HG02884 (cell line): Measurements from ENCODE around the gene GRN.
"Not testable (repeated sequence)": the region's sequence is repeated elsewhere in the genome, so short reads cannot be mapped to it uniquely, and the experiment has no call there.

Experiments used
- ATAC-seq: cut with Tn5 transposase; IDR thresholded peaks from one replicate; pipeline ENCODE4 v1.9.1; 2021; ENCODE audit warnings: mild to moderate bottlenecking, moderate library complexity; ENCODE audit not compliant: unreplicated experiment

The GRN gene

DNA sequence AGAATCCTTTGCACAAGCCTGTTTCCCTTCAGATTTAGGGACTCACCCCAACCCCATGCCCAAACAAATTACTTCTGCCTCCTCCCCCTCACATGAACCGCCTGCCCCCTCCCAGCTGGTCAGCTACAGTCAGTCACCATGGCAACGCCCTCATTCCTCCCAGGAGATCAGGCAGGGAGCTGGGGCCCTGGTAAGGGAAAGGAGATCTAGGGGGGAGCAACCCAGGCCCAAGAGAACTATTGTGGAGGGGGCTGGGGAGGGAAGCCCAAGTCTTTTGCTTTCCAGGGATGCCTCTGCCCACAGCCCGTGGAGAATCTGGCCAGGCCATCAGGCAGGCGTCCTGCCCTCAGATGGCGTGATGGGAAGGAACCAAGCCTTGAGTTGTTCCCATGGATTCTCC is 15.7 kb downstream of the GRN start:
- ATAC-seq: no peak

DNA sequence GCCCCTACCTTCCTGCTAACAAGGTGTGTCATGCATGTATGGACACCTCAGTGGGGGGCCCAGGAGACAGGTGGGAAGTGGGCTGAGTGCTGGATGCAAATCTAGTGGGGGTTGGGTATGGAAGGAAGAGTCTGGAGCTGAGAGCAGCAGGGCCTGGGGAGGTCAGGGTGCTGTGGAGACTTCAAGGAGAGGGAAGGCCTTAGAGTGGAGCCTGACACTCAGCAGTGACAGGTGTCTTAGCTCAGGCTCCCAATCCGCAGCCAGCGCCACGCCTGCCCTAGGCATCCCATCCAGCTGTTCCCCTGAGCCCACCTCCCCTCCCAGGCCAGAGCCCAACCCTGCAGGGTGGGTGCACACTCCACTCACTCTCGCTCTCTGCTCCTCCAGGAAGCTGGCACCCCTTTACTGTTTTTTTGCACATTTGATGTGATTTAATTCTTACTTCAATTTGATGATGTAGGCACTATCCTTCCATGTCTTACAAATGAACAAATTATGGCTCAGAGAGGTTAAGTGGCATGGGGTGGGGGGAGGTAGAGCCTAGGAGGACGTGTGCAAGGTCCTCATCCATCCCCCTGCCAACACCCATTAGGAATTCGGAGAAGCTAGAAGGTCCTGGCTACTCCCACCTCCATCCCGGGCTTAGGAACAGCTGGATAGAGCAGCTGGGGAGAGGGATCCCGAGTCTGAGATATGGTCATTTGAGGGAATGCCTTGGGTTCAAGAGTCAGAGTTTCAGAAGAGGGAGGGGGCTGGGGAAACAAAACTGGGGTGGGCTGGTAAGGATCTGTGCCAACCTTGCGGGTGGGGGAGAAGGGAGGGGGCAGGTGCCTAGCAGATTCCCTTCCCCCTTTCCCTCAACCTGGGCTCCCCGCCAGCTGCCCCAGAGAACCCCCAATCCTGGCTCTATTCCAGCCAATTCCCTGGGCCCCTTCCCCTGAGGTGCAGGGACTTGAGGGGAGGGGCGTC is 16.5 kb downstream of the GRN start:
- ATAC-seq: no peak

DNA sequence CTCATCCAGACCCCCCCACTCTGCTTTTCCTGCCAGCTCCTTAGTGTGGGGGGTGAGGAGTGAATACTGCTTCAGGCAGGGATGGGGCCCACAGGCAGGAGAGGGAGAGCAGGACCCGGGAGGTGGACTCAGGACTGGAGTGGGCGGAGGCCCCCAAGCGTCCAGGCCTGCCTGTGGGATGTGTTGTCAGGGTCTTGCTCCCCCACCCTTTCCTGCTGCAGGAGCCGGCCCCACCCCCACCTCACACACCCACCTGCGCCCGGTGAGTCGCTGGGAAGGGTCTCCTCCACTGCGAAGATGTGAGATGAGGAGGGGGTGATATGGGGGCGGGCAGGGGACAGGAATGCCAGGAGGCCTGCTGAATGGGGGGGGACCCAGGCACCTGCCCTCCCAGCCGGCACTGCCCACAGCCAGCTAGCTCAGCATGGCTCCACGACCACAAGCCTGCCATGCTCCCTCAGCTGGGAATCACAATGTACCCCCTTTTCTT is 17.4 kb downstream of the GRN start:
- no peak for ATAC-seq

DNA sequence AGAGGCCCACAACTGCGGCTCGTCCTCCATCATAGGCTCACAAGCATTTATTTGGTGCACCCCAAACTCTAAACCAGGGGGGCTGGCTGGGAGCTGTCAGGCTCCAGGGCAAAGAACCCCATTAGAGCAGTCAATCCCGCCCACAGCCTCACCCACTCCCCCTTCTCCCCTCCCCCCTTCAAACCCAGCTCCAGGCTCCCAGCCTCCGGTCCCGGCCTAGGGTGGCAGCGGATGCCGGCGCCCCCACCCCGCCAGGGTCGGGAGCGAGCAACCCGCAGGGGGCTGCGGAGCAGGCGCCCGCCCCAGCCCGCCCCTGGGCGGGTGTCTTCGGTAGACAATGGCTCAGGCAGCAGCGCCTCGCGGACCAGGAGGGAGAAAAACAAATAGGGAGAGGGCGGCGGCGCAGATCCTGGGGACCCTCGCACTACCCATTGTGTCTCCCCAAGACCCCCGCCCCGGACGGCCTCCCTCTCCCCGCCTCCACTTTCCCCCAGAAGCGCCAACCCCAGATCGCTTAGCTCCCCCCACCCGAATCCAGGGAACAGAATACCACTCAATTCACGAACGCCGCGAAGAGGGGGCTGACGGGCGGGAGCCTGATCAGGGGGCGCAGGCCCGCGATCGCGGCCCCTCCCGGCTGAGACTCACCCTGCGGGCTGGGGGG is 18.0 kb downstream of the GRN start:
- ATAC-seq: no peak

DNA sequence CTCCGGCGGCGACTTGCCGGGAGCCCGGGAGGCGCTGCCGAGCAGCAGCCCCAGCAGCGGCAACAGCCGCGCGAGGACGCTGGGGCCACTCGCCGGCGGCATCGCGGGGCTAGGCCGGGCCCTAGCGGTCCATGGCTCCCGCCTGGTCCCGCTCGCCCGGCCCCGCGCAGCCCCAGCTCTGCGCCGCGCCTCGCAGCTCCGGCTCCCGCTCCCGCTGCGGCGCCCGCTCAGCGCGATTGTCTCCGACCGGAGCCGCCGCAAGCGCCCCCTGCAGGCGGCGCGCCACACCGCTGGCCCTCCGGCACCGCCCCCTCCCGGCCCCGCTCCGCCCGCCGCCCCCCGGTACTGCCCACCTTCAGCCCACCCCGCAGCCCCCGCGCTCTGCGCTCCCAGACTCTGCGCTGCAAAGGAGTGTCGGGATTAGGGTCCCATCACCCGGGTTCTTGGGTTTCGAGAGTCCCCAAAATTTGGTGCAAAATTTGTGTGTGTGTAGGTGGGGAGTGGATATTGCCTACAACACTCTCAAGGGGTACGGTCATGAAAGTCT is 18.6 kb downstream of the GRN start, which contains the start of gene FAM171A2:
Gene FAM171A2 (minus strand): TSS at position 241 of the 547 bp plus-strand sequence. CDS start 139 bp downstream, at position 102.
- ATAC-seq: no peak

DNA sequence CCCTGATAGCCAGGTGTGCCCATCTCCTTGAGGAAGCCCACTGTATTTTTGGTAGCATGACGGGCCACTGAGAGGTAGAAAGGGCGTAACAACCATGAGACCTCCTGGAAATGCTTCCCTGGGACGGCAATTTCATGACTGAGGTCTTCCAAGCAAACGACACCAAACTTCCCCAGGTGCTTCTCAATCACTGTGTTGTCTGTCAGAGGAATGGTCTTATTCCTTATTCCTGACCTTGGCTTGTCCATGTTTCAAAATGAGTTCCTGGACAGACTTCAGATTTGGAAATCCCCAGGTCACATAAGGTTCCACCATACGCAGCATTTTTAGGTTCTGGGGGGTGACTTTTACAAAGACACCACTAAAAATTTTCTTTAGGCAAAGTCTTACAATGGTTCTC is 19.9 kb downstream of the GRN start:
- not testable (repeated sequence) for ATAC-seq

DNA sequence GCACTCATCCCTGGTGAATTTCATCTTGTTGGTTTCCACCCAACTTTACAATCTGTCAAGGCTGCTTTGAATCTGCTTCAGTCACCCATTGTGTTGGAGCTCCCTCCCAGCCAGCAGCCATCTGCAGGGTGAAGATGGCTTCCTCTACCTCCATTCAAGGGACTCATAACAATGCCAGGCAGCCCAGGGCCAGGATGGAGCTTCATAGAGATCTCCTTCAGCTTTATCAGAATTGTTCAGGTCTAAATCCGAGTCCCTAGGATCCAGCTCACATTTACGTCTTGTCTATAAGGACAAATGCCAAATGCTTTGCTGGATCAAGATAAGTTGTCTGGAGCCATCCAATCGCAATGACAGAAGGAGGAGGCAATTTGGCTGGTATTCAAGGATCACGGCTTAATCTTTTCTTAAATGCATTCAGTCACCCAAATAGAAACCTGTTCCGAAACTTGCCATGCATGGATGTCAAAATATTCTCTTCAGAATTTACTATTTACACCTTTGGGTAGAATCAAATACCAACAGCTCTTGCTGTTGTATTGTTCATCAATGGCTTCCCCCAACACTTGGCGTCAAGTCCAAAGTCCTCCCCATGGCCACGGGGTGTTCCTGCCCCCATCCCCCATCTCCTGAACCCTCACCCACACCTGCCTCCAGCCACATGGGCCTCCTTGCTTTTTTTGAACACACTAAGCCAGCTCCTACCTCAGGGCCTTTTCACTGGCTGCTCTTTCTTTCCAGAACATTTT is 22.3 kb downstream of the GRN start:
- no peak for ATAC-seq

DNA sequence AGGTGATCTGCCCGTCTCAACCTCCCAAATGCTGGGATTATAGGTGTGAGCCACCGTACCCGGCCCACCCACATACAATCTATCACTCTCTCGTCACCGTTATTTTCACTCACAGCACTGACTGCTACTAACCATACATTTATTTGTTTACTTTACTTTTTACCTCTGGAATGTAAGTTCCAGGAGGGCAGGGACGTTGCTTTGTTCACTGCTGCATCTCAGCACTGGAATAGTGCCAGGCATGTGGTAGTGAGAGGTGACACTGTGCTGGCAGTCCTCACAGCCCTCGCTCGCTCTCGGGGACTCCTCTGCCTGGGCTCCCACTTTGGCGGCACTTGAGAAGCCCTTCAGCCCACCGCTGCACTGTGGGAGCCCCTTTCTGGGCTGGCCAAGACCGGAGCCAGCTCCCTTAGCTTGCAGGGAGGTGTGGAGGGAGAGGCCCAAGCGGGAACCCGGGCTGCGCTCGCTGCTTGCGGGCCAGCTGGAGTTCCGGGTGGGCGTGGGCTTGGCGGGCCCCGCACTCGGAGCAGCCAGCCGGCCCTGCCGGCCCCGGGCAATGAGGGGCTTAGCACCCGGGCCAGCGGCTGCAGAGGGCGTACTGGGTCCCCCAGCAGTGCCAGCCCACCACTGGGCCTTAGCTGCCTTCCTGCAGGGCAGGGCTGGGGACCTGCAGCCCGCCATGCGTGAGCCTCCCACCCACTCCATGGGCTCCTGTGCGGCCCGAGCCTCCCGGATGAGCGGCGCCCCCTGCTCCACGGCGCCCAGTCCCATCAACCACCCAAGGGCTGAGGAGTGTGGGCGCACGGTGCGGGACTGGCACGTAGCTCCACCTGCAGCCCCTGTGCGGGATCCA is 23.5 kb downstream of the GRN start:
- ATAC-seq: not testable (repeated sequence)

DNA sequence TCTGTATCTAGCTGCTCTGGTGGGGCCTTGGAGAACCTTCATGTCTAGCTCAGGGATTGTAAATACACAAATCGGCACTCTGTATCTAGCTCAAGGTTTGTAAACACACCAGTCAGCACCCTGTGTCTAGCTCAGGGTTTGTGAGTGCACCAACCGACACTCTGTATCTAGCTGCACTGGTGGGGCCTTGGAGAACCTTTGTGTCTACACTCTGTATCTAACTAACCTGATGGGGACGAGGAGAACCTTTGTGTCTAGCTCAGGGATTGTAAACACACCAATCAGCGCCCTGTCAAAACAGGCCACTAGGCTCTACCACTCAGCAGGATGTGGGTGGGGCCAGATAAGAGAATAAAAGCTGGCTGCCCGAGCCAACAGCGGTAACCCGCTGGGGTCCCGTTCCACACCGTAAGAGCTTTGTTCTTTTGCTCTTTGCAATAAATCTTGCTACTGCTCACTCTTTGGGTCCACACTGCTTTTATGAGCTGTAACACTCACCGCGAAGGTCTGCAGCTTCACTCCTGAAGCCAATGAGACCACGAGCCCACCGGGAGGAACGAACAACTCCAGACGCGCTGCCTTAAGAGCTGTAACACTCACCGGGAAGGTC is 24.4 kb downstream of the GRN start:
- ATAC-seq: not testable (repeated sequence)

DNA sequence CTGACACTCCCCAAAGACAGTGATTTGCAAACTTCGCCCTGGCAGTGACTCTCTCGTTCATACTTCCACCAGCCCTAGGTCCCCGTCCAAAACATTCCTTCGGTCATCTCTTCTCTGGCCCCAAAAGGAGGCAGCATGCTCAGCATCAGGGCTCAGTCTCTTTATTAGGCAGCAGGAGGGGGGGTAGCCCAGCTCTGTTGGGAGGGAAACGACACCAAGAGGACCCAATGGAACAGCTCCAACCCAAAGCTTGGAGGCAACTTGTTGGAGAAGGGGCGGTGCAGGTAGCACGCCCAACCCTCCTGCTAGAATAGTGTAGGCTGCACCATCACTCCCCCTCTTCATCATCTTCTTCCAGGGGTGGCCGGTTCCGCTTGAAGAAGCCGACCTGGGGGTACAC is 26.9 kb downstream of the GRN start:
- no peak for ATAC-seq

DNA sequence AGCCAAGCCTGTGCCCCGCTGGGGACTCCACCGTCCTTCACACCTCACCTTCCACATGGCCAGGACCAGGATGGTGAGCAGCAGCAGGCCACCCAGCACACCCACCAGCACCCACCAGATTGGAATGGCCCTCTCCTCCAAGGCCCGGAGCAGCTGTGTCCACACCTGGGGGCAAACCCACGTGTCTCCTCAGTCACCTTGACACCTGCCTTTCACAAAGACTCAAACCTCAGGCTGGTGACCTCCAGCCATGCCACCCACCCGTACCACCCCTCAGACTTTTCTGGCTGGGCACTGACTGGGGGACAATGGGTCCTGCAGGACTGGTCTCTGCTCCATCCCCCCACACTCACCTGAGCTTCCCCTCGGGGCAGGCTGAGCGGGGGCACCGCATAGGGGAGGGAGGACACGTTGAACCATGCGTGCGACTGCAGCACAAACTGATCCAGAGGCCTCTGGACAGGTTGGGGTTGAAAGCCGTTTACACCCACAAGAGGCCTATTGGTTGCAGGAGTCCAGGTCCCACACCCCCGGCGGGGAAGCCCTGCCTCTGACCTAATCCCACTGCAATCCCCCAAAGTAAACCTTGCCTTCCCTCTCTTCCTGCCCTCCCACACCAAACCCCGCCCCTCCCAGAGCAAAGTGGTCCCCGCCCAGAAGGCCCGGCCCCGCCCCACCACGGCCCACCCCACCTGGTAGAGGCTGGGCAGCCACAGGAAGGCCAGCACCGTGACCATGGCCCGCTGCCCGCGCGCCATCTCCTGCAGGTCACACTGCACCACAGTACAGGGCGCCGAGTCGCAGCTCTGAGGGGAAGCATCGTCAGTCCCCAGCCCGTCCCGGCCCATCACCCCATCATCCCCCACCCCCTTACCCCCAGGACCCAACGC is 29.4 kb downstream of the GRN start:
- ATAC-seq: no peak

DNA sequence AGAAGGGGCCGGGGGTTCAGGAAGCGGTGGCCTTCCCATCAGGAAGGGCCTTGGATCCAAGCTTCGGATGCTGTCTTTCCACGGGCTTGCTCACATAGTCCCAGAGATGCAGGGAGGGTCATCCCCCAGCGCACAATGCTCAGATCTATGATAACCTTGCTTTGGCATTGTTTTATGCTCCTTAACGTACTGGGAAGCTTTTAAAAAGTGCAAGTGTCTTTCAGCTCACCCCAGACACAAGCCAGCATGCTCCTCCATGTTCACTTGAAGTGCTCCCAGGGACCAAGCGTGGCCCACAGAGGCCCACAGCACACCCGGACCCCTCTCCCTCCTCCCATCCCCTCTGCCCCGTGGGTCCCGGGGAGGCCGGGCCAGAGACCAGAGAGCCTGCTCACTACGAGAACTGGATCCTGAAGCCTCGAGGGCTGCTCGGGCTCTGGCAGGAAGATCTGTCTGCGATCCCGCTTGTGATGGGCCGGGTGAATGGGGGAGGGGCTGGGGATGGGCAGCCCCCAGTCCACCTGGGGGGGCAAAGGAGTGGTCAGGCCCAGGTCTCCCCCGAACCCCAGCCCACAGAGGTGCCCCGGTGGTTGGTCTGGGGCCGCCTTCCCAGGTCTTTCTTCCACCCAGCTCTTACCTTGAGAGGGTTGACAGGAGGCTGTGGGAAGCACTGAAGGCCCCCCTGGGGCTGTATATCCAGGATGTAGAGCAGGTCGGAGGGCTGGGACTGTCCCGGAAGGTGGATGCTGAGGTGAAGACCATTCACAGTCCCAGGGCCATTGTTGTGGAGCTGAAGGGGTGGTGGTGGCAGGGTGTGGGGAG is 30.3 kb downstream of the GRN start:
- ATAC-seq: no peak

DNA sequence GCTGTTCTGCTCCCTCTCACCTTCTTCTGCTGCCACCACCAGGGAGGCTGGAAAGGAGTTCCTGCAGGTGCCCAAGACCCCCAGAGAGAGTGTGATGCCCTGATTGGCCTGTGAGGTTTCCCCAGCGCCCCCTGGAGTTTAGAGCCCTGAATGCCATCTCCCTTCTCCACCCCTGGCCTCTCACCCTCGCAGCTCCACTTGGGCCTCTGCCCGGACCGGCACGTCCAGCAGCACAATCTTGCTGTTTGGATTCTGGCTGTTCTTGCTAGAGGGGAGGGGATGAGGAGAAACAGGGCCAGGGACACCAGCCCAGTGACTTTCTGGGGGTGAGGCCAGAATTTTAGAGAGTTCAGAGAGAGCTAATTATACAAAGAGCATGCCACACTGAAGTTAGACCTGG is 31.0 kb downstream of the GRN start:
- no peak for ATAC-seq

DNA sequence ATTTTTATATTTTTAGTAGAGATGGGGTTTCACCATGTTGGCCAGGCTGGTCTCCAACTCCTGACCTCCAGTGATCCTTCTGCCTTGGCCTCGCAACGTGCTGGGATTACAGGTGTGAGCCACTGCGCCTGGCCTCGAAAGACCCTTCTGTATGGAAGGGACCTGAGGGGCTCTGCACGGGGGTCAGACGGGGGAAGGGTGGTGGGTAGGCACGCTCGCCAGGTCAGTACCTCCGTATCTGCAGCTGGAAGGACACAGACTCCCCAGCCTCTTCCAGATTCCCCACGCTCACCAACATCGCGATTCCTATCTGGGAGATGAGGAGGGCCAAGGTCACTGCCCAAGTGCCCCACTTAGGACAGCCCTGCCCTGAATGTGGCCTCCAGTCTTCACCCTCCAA is 31.7 kb downstream of the GRN start:
- ATAC-seq: no peak

DNA sequence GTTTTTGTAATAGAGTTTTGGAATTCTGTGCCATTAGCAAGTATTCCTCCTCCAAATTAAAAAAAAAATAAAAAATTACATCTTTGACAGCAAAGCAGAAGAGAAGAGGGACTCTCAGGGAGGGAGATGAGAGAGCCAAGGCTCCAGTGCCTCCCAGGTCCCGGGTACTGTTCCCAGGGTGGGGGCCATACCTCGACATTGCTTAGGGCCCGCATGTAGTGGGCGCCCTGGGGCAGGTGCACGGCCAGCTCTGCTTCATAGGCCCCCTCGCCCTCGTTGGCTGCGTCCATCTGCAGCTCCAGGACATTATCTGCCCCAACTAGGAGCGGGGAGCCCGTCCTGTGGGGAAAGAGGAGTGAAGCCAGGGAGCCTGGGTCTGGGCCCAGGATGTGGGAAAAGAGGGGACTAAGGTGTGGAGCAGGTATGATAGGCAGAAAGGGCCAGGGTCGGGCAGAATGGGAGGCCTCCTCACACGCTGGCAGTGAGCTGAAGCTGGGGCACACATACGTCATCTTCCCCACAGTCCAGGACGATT is 33.1 kb downstream of the GRN start:
- ATAC-seq: no peak

DNA sequence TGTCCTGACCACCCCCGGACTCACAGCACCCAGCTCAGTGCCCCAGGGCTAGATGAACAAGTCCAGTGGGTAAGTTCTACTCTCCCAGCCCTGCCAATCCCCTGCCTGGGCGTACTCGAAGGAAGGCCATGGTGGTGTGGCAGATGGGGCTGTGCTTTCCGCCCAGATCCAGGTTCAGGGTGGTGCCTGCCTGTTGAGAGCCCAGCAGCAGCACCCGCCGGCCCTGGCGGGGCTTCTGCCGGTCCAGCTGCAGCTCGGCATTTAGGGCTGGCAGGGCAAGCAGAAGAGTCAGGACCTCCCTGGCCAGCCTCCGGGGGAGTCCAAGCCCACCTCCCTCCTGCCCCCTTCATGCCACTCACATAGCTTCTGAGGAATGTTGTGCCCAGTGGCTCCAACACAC is 34.8 kb downstream of the GRN start:
- ATAC-seq: no peak

DNA sequence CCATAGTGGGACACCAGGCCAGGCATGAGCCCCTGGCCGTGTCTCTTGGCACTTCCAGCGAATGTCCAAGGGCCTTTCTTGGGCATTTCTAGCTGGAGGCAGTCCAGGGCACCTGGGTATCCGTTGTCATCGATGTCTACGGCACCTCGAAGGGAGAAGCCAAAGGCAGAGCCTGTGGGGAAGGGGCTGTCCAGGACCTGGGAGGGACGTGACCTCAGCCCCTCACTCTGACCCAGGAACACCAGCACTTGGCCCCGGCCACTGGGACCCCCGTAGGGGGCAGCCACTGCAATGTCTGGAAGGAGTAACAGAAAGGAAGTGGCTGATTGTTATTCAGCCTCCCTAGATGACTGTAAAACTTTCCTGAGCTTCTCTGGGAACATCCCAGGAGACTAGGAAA is 35.7 kb downstream of the GRN start:
- ATAC-seq: no peak
